Endothelial cell of umbilical vein (primary cell): ENCODE results near the gene PRPS1L1. TPM values are rescaled to one million over a fixed set of nuclear protein-coding genes. Genes with fewer than 3 reads are reported as not detected.

Experiments used
- BruUV-seq: library from RNA; stranded (reverse); fragments of 400-500 nt; replicated peaks from 2 replicates; lab custom pipeline; 2021; lab: Mats Ljungman, UMichigan
- CTCF ChIA-PET: fragments of 300-600, 350-600 bp; sonication (Branson Sonifier 250); formaldehyde crosslinking; loops from one replicate; lab custom pipeline; 2021; ENCODE audit warnings: antibody characterized with exemption, inconsistent platforms; lab: Charles Lee
- POLR2A ChIA-PET: fragments of 300-600, 350-600 bp; sonication (Branson Sonifier 250); formaldehyde crosslinking; loops from one replicate; lab custom pipeline; 2021; ENCODE audit warnings: antibody characterized with exemption, inconsistent platforms; lab: Charles Lee
- DNase-seq: peaks from one replicate; pipeline ENCODE4 v3.0.0-alpha.2; 2011; ENCODE audit warnings: low read depth, low spot score
- FAIRE-seq: peaks from 2 replicates; lab custom pipeline; 2011; peaks lifted over from hg19 to GRCh38; lab: Jason Lieb, UNC
- H2AFZ ChIP-seq: 2 replicates; pipeline ENCODE4 v1.6.0; 2012; ENCODE audit warnings: low read depth, low read length, control low read depth, inconsistent platforms
- H3K27ac ChIP-seq: 2 replicates; pipeline ENCODE4 v1.5.1; 2011; ENCODE audit warnings: low read depth, mild to moderate bottlenecking, control low read depth, low read length, moderate library complexity; ENCODE audit not compliant: insufficient read depth
- H3K27me3 ChIP-seq, 2 experiments: 2 replicates each; pipeline versions ENCODE4 v1.6.0 to v1.6.1; 2011; ENCODE audit warnings: low read length in 2 of 2, mixed read lengths in 1 of 2; ENCODE audit not compliant: control insufficient read depth in 2 of 2, insufficient read depth in 2 of 2
- H3K36me3 ChIP-seq, 2 experiments: 2 replicates in 1 of 2; 3 replicates in 1 of 2; pipeline ENCODE4 v1.5.1; 2011; ENCODE audit warnings: low read length in 2 of 2, mild to moderate bottlenecking in 1 of 2, moderate library complexity in 1 of 2; ENCODE audit not compliant: control insufficient read depth in 2 of 2, insufficient read depth in 2 of 2; ENCODE audit errors: extremely low read depth in 1 of 2
- H3K4me1 ChIP-seq: 3 replicates; pipeline ENCODE4 v1.5.1; 2011; ENCODE audit warnings: mild to moderate bottlenecking, low read length; ENCODE audit not compliant: control insufficient read depth, insufficient read depth; ENCODE audit errors: extremely low read depth
- H3K4me2 ChIP-seq: 2 replicates; pipeline ENCODE4 v1.6.1; 2011; ENCODE audit warnings: low read length, control low read depth, mixed read lengths; ENCODE audit not compliant: insufficient read depth
- H3K4me3 ChIP-seq, 3 experiments: fragments of 200-600 bp in 1 of 3; sonication (generic), shearing (Covaris generic) in 1 of 3; replicated peaks in 1 of 3; 2 replicates each; pipeline ENCODE4 v1.5.1; 2011 to 2016; ENCODE audit warnings: control low read depth in 3 of 3, low read length in 3 of 3, mild to moderate bottlenecking in 2 of 3, inconsistent platforms in 1 of 3, low read depth in 1 of 3, moderate library complexity in 1 of 3; ENCODE audit not compliant: insufficient read depth in 1 of 3
- H3K79me2 ChIP-seq: 2 replicates; pipeline ENCODE4 v1.6.0; 2012; ENCODE audit warnings: low read length, inconsistent platforms; ENCODE audit not compliant: control insufficient read depth, insufficient read depth
- H3K9ac ChIP-seq: replicated peaks from 2 replicates; pipeline ENCODE3; 2011; ENCODE audit warnings: low read length, control low read depth; ENCODE audit not compliant: insufficient read depth; ENCODE audit errors: extremely low read depth
- H3K9me1 ChIP-seq: replicated peaks from 3 replicates; pipeline ENCODE4 v1.6.0; 2011; ENCODE audit warnings: mild to moderate bottlenecking, low read length; ENCODE audit not compliant: control insufficient read depth, insufficient read depth; ENCODE audit errors: extremely low read depth
- H3K9me3 ChIP-seq: replicated peaks from 2 replicates; pipeline ENCODE4 v1.5.1; 2012; ENCODE audit warnings: low read length, inconsistent platforms; ENCODE audit not compliant: control insufficient read depth, insufficient read depth
- H4K20me1 ChIP-seq: replicated peaks from 2 replicates; pipeline ENCODE3; 2011; ENCODE audit warnings: mild to moderate bottlenecking, low read length; ENCODE audit not compliant: control insufficient read depth, insufficient read depth; ENCODE audit errors: extremely low read depth
- CTCF ChIP-seq, 2 donors: IDR thresholded peaks; 1 replicate in 1 of 2; 2 replicates in 1 of 2; pipeline ENCODE4 v1.5.1; 2011; ENCODE audit warnings: low read length in 2 of 2, mild to moderate bottlenecking in 2 of 2, moderate library complexity in 2 of 2, control low read depth in 1 of 2, inconsistent platforms in 1 of 2, low read depth in 1 of 2; ENCODE audit not compliant: insufficient read depth in 1 of 2; ENCODE audit errors: extremely low read depth in 1 of 2
- EZH2 ChIP-seq: IDR thresholded peaks from 2 replicates; pipeline ENCODE4 v1.6.1; 2012; ENCODE audit warnings: borderline replicate concordance, low read depth, mild to moderate bottlenecking, moderate library complexity, low read length, inconsistent platforms; ENCODE audit not compliant: severe bottlenecking
- FOS ChIP-seq: IDR thresholded peaks from 2 replicates; pipeline ENCODE4 v1.6.1; 2011; ENCODE audit warnings: mild to moderate bottlenecking, low read length, moderate library complexity, borderline replicate concordance; ENCODE audit not compliant: insufficient read depth
- GATA2 ChIP-seq: IDR thresholded peaks from 2 replicates; pipeline ENCODE4 v1.7.0; 2011; ENCODE audit warnings: low read depth, mild to moderate bottlenecking, moderate library complexity, mixed read lengths, low read length; ENCODE audit not compliant: insufficient read length, insufficient read depth
- JUN ChIP-seq: IDR thresholded peaks from 2 replicates; pipeline ENCODE4 v1.6.1; 2011; ENCODE audit warnings: borderline replicate concordance, low read depth; ENCODE audit not compliant: insufficient read length, insufficient read depth
- MAX ChIP-seq: IDR thresholded peaks from 2 replicates; pipeline ENCODE4 v1.6.1; 2011; ENCODE audit not compliant: insufficient read depth, insufficient read length
- MYC ChIP-seq: IDR thresholded peaks from one replicate; pipeline ENCODE4 v1.6.1; 2011; ENCODE audit warnings: mild to moderate bottlenecking, low read depth, low read length
- POLR2A ChIP-seq: IDR thresholded peaks from 2 replicates; pipeline ENCODE4 v1.6.1; 2012; ENCODE audit warnings: low read depth, mild to moderate bottlenecking, control low read depth, low read length
- POLR2AphosphoS5 ChIP-seq: IDR thresholded peaks from 2 replicates; pipeline ENCODE4 v1.6.1; 2012; ENCODE audit warnings: low read depth, mild to moderate bottlenecking, control low read depth, low read length, moderate library complexity; ENCODE audit not compliant: insufficient read depth
- dilution Hi-C: fragments of 300-500 bp; cut with MboI; formaldehyde crosslinking; loops from one replicate; pipeline ENCODE4 v1.15.0; 2019; ENCODE audit warnings: low sequenced_read_pairs; ENCODE audit not compliant: extremely low pct_ligation_motif_present
- intact Hi-C: fragments of 100-400 bp; cut with micrococcal nuclease; formaldehyde crosslinking; loops from one replicate; pipeline ENCODE4 v1.10.0; 2022
- polyA plus RNA-seq, 4 experiments: library from polyadenylated mRNA; depleted of rRNA in 3 of 4; stranded (reverse) in 3 of 4; unstranded in 1 of 4; fragments of >200 nt; gene quantifications; 2 replicates each; pipeline versions ENCODE4 v1.2.1 to v1.2.3, GENCODE V29; 2011 to 2012; ENCODE audit warnings: missing spikeins in 1 of 4
- total RNA-seq: library from RNA; stranded (reverse); gene quantifications from 2 replicates; pipeline ENCODE4 v1.2.3, GENCODE V29; 2021

Gene PRPS1L1
- total and polyA plus RNA-seq, 2 donors (not counting 3 experiments of a cell fraction or from before 2014, with no cell fraction given) = not detected

- H3K27ac ChIP-seq = no peak overlapping the region
- H3K4me1 ChIP-seq = no peaks in the 10 kb centered on the region
- H3K4me3 ChIP-seq = no peak overlapping the region
- H3K27me3 ChIP-seq = no peaks in the 10 kb centered on the region
- H2AFZ ChIP-seq = no peak overlapping the region
- intact Hi-C loops = no loop called here
- BruUV-seq = no TSS peak
- no peak for FAIRE-seq
- no peaks in the 10 kb centered on the region for H3K79me2 ChIP-seq
- TF ChIP-seq EZH2 (no peak), CTCF (IDR thresholded peaks at IDR 0.05; ENCODE audit: extremely low read depth in 1 of 2, insufficient read depth in 1 of 2, low read depth in 1 of 2, low read length in 2 of 2) (no peak), MYC (no peak), GATA2 (no peak), MAX (no peak), POLR2A (no peak), JUN (no peak), FOS (no peak), POLR2AphosphoS5 (no peak)
- ChIA-PET CTCF (interaction anchor here (2.6 kb wide), 1 partner anchor 10 kb away, joined by 7 read pairs; no protein-coding TSS in a partner anchor), POLR2A (no interaction called here)
- no peaks in the 10 kb centered on the region for H3K9me3 ChIP-seq
- dilution Hi-C loops = no loop called here
- H3K9ac ChIP-seq = no peak overlapping the region
- no peaks in the 10 kb centered on the region for H4K20me1 ChIP-seq
- H3K36me3 ChIP-seq = no peaks in the 10 kb centered on the region
- no peak for DNase-seq
- H3K4me2 ChIP-seq = no peak overlapping the region
- no peaks in the 10 kb centered on the region for H3K9me1 ChIP-seq
Observed at GRCh38 chr7:18049262-18049661, 21.6 kb upstream of the PRPS1L1 start.
